ENCODE results near the gene AFF3. TPM values are rescaled to one million over a fixed set of nuclear protein-coding genes. Genes with fewer than 3 reads are reported as not detected.

The AFF3 gene
- total and polyA plus RNA-seq, 10 of the 15 experiments (the other 5 are each of a cell fraction or from before 2014, with no cell fraction given): 0.26 to 5.5 (median 3.0) TPM

- TF ChIP-seq NKRF (conservative IDR thresholded peaks at IDR 0.05): no peak
- no peak for TF ChIP-seq SMAD5 (IDR thresholded peaks at IDR 0.05; ENCODE audit: low read depth)
- no peak for TF ChIP-seq RB1 (IDR thresholded peaks at IDR 0.05; ENCODE audit: borderline replicate concordance)
- no peak for TF ChIP-seq ZNF592 (IDR thresholded peaks at IDR 0.05)
- no peak for TF ChIP-seq TAF1 (IDR thresholded peaks at IDR 0.05; ENCODE audit: borderline replicate concordance, low read depth, low read length)
- no peak for TF ChIP-seq ZBED1 (IDR thresholded peaks at IDR 0.05; ENCODE audit: borderline replicate concordance)
- no peak for TF ChIP-seq CHD2 (IDR thresholded peaks at IDR 0.05; ENCODE audit: borderline replicate concordance, low read depth, low read length)
- no peak for TF ChIP-seq ZNF24 (IDR thresholded peaks at IDR 0.05)
Observed at GRCh38 chr2:99780276-99780675, 362.1 kb downstream of the AFF3 start (continued).

Measured in GM12878 (cell line).